GOT3 (cell line): ENCODE measurements around the gene THSD1.
"Not testable (repeated sequence)": the region's sequence is repeated elsewhere in the genome, so short reads cannot be mapped to it uniquely, and the experiment has no call there.

Experiments
- DNase-seq: peaks from one replicate; lab custom pipeline; 2025; ENCODE audit warnings: mixed read lengths; lab: John Stamatoyannopoulos, UW

Gene THSD1

DNA sequence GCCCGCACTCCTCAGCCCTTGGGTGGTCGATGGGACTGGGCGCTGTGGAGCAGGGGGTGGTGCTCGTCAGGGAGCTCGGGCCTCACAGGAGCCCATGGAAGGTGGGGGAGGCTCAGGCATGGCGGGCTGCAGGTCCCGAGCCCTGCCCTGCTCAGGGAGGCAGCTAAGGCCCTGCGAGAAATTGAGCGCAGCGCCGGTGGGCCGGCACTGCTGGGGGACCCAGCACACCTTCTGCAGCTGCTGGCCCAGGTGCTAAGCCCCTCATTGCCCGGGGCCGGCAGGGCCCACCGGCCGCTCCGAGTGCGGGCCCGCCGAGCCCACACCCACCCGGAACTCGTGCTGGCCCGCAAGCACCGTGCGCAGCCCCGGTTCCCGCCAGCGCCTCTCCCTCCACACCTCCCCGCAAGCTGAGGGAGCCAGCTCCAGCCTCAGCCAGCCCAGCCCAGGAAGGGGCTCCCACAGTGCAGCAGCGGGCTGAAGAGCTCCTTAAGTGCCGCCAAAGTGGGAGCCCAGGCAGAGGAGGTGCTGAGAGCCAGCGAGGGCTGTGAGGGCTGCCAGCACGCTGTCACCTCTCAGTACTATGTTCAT is 2.2 kb upstream of the THSD1 start:
- DNase-seq = not testable (repeated sequence)

DNA sequence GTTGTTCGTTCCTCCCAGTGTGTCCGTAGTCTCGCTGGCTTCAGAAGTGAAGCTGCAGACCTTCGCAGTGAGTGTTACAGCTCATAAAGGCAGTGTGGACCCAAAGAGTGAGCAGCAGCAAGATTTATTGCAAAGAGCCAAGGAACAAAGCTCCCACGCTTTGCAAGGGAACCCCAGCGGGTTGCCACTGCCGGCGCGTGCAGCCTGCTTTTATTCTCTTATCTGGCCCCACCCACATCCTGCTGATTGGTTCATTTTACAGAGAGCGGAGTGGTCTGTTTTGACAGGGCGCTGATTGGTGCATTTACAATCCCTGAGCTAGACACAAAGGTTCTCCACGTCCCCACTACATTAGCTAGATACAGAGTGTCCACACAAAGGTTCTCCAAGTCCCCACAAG is 1.5 kb upstream of the THSD1 start:
- DNase-seq = not testable (repeated sequence)

DNA sequence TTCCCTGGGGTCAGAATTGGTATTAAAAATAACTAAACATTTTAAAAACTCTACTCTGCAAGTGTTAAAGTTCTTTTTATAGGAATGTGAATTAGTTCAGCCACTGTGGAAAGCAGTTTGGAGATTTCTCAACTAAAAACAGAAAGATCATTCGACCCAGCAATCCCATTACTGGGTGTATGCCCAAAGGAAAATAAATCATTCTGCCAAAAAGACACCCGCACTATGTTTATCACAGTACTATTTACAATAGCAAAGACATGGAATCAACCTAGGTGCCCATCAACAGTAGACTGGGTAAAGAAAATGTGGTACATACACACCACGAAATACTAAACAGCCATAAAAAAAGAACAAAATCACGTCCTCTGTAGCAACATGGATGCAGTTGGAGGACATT is 657 bp upstream of the THSD1 start:
- DNase-seq = no peak

- DNase-seq = no peak
Observed at GRCh38 chr13:52405369-52405766, 604 bp downstream of the THSD1 start.

DNA sequence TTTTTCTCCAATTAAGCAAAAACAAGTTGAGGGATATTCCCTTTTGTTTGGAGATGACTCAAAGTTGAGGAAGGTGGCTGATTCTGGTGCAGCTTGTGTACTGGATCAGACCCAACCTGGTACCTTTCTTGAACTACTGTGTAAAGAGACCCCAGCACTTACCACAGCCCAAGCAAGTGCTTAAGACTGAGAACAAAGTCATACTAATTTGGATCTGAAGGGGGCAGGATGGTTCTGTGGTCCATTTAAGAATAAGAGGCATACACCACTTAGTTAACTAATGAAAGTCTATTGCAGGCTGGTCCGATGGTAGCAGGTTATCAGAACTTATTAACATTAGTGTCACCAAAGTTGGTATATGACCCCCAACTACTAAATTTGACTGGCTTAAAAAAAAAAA is 6.3 kb downstream of the THSD1 start:
- no peak for DNase-seq

DNA sequence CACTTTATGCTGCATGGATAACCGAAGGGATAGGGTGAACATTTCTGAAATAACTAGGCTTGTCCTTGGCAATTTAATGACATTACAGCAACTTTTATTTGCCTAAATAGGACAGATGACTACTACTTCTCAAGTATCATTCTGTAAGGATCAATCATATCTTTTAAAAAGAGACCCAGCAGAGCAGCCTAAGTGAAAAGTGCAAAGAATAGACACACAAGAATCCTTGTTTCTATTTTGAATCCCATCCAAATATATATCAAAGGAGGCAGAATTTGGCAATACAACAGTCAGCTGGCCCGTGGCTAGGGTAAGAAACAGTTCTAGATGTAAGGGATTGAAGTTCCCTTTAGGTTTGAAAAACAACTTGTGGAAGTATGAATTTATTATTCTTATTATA is 6.9 kb downstream of the THSD1 start:
- no peak for DNase-seq

DNA sequence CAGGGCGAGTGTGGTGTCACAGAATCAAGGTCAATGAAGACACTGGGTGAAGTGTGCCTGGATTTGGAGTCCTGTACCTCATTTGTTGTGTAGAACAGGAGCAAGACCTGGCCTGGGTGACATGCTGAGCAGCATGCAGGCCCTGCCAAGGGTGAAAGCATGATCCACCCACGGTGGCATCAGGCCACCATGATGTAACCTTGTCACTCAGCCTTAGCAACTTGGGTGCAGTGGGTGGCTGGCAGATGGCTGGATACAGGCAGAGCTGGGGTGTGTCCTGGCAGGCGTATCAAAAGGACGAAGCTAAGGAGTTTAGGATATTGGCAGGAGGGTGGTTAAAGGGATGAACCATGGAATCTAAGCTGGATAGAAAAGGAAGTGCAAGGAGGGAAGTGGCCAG is 10.3 kb downstream of the THSD1 start:
- DNase-seq = no peak

DNA sequence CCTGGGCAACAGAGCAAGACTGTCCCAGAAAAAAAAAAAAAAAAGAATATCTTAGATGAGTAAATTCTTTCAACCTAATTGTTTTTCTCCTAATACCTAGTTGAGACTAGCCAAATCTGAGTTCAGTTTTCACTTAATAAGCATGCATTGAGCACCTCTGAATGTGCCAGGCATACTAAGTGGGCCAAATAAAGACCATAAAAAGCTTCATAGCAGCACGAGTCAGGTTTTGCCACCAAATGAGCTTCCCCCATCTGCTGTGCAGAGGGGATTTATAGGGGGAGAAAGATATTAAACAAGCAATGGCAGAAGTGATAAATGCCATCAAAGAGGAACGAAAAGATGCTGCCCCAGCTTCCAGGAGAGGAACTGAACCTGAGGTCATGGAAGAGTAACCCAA is 11.4 kb downstream of the THSD1 start:
- DNase-seq = no peak

GRCh38 chr13:52393572-52394357 is 12.2 kb downstream of the THSD1 start:
- DNase-seq = no peak

DNA sequence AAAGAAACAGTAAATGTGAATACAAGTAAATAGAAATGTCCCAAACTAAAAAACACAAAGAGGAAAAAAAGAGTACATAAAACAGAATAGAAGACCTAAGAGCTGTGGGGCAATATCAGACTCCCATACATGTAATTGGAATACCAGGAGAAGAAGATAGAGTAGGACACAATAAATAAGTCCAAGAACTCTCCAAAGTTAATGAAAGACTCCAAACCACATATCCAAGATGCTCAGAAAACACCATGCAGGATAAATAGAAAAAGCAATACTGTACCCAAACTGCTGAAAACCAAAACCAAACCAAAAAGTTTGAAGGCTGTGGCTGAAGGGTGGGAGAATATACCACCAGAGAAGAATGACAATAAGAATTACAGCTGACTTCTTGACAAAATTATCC is 18.3 kb downstream of the THSD1 start:
- DNase-seq = no peak

GRCh38 chr13:52385870-52386269 is 20.1 kb downstream of the THSD1 start:
- DNase-seq = no peak

DNA sequence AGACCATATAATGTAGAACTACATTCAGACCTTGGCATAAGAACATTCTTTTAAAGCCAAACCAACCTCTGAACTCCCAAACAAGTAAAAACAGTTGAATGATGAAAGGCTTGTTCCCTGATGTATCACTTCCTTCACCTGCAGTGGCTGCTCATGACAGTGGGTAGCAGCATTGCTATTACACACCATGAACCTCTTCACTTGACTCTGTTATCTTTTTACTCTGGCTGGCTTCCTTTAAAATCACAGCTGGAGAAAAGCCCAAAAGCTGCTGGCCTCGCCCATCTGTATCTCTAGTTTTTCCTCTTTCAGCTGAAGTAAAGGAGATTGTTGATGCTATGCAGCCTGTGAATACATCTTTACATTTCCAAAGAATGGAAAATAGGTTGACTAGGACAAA is 22.6 kb downstream of the THSD1 start:
- DNase-seq = no peak

DNA sequence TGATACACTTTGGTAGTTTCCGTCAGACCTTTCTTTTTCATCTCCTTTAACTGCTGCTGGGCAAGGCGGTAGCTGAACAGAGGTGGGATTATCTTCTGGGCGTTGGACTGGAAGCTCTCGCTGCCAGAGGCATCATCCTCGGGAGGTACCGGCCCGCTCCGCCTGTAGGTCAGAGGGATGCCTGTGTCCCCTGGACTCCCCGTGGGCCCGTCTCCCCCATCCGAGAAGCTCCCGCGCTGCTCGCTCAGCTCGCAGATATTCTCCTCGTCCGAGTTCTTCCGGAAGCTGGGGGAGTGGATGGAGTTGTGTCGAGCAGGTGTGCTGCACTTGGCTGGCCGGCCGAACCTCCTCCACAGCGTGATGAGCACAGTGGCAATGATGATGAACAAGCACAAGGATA is 27.7 kb downstream of the THSD1 start:
- DNase-seq = no peak

GRCh38 chr13:52377898-52378297 is 28.1 kb downstream of the THSD1 start:
- DNase-seq = no peak

GRCh38 chr13:52374873-52375411 is 31.0 kb downstream of the THSD1 start:
- no peak for DNase-seq

DNA sequence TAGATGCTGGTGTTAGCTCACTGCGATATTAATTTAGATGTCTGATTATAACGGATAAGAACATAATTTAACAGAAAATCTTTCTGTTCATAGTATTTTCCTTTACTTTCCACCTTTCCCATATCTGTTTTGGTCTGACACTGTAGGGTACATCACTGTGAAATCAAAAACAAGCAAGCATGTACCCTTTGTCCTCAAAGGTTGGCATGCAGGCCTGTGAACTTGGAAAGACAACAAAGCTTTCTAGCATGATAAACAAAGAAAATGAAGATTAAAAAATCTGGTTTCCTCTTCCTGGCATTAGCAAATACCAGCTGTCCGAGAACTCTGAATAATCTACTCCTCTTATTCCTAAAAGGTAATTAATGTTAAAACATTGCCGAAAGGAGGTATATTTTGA is 31.6 kb downstream of the THSD1 start:
- DNase-seq = no peak

GRCh38 chr13:52373277-52373676 is 32.7 kb downstream of the THSD1 start:
- not testable (repeated sequence) for DNase-seq

GRCh38 chr13:52371736-52372247 is 34.2 kb downstream of the THSD1 start:
- DNase-seq = no peak

DNA sequence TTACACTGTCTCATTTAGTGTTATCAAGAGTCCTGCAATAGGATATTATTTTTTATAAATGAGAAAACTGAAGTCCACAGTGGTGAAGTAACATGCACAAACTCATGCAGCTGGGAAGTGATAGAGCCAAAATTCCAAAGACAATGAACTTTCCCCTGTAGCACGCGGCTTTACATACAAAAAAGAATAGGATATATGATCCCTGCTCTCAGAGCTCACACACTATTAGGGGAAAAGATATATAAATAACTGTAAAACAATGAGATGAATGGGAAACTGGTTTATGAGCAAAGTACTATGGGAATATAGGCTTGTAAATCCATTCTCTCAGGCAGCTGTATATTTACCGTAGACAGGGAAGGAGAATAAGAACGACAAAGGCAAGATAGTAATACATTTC is 39.7 kb downstream of the THSD1 start:
- no peak for DNase-seq

DNA sequence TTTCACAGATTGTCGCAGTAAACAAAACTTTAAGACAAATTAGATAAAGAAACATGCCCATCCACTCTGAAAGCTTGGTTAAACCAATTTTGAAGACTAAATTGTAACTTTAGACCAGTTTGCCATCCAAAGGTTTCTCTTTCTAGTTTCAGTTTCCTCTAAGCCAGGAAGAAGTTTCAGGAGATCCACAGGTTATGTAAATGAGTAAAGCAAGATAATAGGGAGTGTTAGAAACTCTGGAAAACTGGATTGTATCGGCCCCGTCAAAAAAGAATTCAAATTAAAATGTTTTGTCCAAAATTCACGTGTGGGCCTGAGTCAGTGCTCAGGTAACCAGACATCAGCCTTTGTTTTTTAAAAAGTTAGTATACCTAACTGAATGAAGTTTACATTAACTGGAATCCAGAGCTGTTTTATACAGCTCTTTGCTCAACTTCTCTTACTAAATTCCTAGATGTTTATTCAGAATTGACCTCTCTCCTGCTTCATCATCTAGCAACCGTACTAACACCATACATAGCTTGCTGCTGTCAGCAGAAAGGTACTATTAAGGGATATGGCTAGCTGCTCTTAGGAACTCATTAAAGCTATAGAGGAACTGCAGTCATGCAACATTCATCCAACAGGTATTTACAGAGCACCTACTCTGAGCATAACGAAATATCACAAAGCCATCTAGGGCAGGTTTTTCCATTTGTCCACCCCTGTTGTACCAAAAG is 43.6 kb downstream of the THSD1 start:
- not testable (repeated sequence) for DNase-seq

DNA sequence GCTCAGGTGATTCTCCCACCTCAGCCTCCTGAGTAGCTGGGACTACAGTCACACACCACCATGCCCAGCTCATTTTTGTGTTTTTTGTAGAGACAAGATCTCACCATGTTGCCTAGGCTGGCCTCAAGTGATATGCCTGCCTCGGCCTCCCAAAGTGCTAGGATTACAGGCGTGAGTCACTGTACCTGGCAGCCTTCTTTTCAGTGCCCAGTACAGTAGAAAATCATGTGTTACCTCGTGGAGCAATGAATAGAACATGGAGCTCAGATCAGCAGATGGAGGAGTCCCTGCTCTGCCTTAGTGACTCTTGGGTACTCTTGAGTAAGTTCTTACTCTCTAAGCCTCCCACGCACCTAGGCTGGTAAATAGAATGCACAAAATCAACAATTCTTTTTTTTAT is 44.7 kb downstream of the THSD1 start:
- no peak for DNase-seq

- DNase-seq = no peak
Observed at GRCh38 chr13:52359534-52359933, 46.4 kb downstream of the THSD1 start.

DNA sequence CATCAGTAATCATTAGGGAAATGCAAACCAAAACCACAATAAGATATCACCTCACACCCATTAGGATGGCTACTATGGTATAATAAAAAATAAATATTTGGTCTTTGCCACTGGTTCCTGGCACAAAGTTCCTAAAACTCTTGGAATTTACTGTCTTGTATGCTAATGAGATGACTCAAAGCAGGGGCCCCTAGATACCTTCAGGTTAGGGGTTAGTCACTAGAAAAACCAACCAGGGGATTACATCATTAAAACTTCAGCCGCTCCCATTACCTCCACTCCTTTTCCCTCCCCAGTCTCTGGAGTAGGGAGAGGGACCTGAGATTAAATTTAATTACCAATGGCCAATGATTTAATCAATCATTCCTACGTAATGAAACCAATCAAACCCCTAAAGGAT is 49.6 kb downstream of the THSD1 start:
- no peak for DNase-seq
